WTC11 (cell line): ENCODE results near the gene CEP72. TPM values are rescaled to one million over a fixed set of nuclear protein-coding genes. Genes with fewer than 3 reads are reported as not detected.

Experiments used
- ATAC-seq: fragments of 200-7000 bp; cut with Tn5 transposase; 2 replicates; pipeline ENCODE4 v1.10.0; 2021; ENCODE audit warnings: mild to moderate bottlenecking, moderate library complexity
- CTCF ChIA-PET: fragments of 300-600 bp; sonication (Branson Sonifier 250); formaldehyde crosslinking; loops from one replicate; lab custom pipeline; 2021; ENCODE audit warnings: antibody characterized with exemption; lab: Charles Lee
- POLR2A ChIA-PET: fragments of 350-600 bp; sonication (Branson Sonifier 250); formaldehyde crosslinking; loops from one replicate; lab custom pipeline; 2021; ENCODE audit warnings: antibody characterized with exemption; lab: Charles Lee
- DNase-seq: peaks from one replicate; pipeline ENCODE4 v3.0.0; 2021; ENCODE audit warnings: low spot score
- H3K27ac Mint-ChIP-seq: 2 replicates; pipeline ENCODE4 v1.8.0; 2021; ENCODE audit warnings: mixed read lengths
- H3K27me3 Mint-ChIP-seq: 2 replicates; pipeline ENCODE4 v1.8.0; 2021; ENCODE audit warnings: low read depth, mild to moderate bottlenecking, moderate library complexity, mixed read lengths
- H3K36me3 Mint-ChIP-seq: 2 replicates; pipeline ENCODE4 v1.8.0; 2021; ENCODE audit warnings: mixed read lengths
- H3K4me1 Mint-ChIP-seq: 2 replicates; pipeline ENCODE4 v1.8.0; 2022; ENCODE audit warnings: mixed read lengths
- H3K4me3 Mint-ChIP-seq: 2 replicates; pipeline ENCODE4 v1.8.0; 2021; ENCODE audit warnings: mild to moderate bottlenecking, moderate library complexity, mixed read lengths
- H3K9me3 Mint-ChIP-seq: 2 replicates; pipeline ENCODE4 v1.8.0; 2021; ENCODE audit warnings: mixed read lengths
- E2F4 ChIP-seq: sonication (generic); formaldehyde crosslinking; IDR thresholded peaks from 2 replicates; pipeline ENCODE4 v1.8.1; 2022; ENCODE audit warnings: low read depth, mild to moderate bottlenecking, moderate library complexity, missing genetic modification reagents, borderline replicate concordance
- E2F5 ChIP-seq: sonication (generic); formaldehyde crosslinking; IDR thresholded peaks from 2 replicates; pipeline ENCODE4 v1.8.1; 2022; ENCODE audit warnings: mild to moderate bottlenecking, moderate library complexity, missing genetic modification reagents
- ELF4 ChIP-seq: sonication (generic); formaldehyde crosslinking; IDR thresholded peaks from 2 replicates; pipeline ENCODE4 v1.8.1; 2022; ENCODE audit warnings: low read depth, mild to moderate bottlenecking, moderate library complexity, missing genetic modification reagents
- GTF2I ChIP-seq: fragments of 250-450 bp; sonication (Bioruptor Pico); conservative IDR thresholded peaks from 2 replicates; pipeline ENCODE4 v1.4.0; 2021; ENCODE audit warnings: mild to moderate bottlenecking
- HMGA2 ChIP-seq: fragments of 250-450 bp; sonication (Bioruptor Pico); IDR thresholded peaks from 2 replicates; pipeline ENCODE4 v1.4.0; 2021; ENCODE audit warnings: mild to moderate bottlenecking, moderate library complexity
- MAX ChIP-seq: sonication (generic); formaldehyde crosslinking; IDR thresholded peaks from 2 replicates; pipeline ENCODE4 v1.8.0; 2022; ENCODE audit warnings: mild to moderate bottlenecking, missing genetic modification reagents
- NFYB ChIP-seq: sonication (generic); formaldehyde crosslinking; conservative IDR thresholded peaks from 2 replicates; pipeline ENCODE4 v1.8.0; 2022; ENCODE audit warnings: low read depth, missing genetic modification reagents
- NR1H2 ChIP-seq: sonication (generic); formaldehyde crosslinking; IDR thresholded peaks from 2 replicates; pipeline ENCODE4 v1.9.0; 2021; ENCODE audit warnings: mild to moderate bottlenecking, moderate library complexity, missing genetic modification reagents
- SMAD4 ChIP-seq: sonication (generic); formaldehyde crosslinking; IDR thresholded peaks from 2 replicates; pipeline ENCODE4 v1.8.0; 2022; ENCODE audit warnings: mild to moderate bottlenecking, missing genetic modification reagents
- SOX15 ChIP-seq: fragments of 250-450 bp; sonication (Bioruptor Pico); IDR thresholded peaks from 2 replicates; pipeline ENCODE4 v1.9.0; 2021; ENCODE audit warnings: mild to moderate bottlenecking
- SP1 ChIP-seq: sonication (generic); formaldehyde crosslinking; conservative IDR thresholded peaks from 2 replicates; pipeline ENCODE4 v1.8.1; 2022; ENCODE audit warnings: missing genetic modification reagents
- TEAD4 ChIP-seq: sonication (generic); formaldehyde crosslinking; IDR thresholded peaks from 2 replicates; pipeline ENCODE4 v1.8.0; 2022; ENCODE audit warnings: mild to moderate bottlenecking, missing genetic modification reagents
- ZNF671 ChIP-seq: fragments of 250-450 bp; sonication (Bioruptor Pico); IDR thresholded peaks from 2 replicates; pipeline ENCODE4 v1.8.0; 2021; ENCODE audit warnings: mild to moderate bottlenecking
- ZSCAN18 ChIP-seq: fragments of 250-450 bp; sonication (Bioruptor Pico); IDR thresholded peaks from 2 replicates; pipeline ENCODE4 v2.1.2; 2022; ENCODE audit warnings: mild to moderate bottlenecking, moderate library complexity
- total RNA-seq: library from RNA; stranded (reverse); gene quantifications from 3 replicates; pipeline ENCODE4 v1.2.3, GENCODE V29; 2021
- TF ChIP-seq, protein P1 (sequence below): sonication (generic); formaldehyde crosslinking; IDR thresholded peaks from 2 replicates; pipeline ENCODE4 v1.8.1; 2023; ENCODE audit warnings: mild to moderate bottlenecking, moderate library complexity, missing genetic modification reagents
- TF ChIP-seq, protein P2 (sequence below): sonication (generic); formaldehyde crosslinking; IDR thresholded peaks from 2 replicates; pipeline ENCODE4 v1.8.1; 2023; ENCODE audit warnings: mild to moderate bottlenecking, missing genetic modification reagents, moderate library complexity
- TF ChIP-seq, protein P3 (sequence below): sonication (generic); formaldehyde crosslinking; IDR thresholded peaks from 2 replicates; pipeline ENCODE4 v1.8.0; 2022; ENCODE audit warnings: missing genetic modification reagents
- TF ChIP-seq, protein P4 (sequence below): sonication (generic); formaldehyde crosslinking; IDR thresholded peaks from 2 replicates; pipeline ENCODE4 v1.8.0; 2023; ENCODE audit warnings: missing genetic modification reagents
- TF ChIP-seq, protein P5 (sequence below): sonication (generic); formaldehyde crosslinking; IDR thresholded peaks from 2 replicates; pipeline ENCODE4 v1.8.1; 2022; ENCODE audit warnings: mild to moderate bottlenecking, missing genetic modification reagents, moderate library complexity, borderline replicate concordance
- TF ChIP-seq, protein P6 (sequence below): fragments of 250-450 bp; sonication (Bioruptor Pico); IDR thresholded peaks from 2 replicates; pipeline ENCODE4 v1.9.0; 2021; ENCODE audit warnings: moderate library complexity, mild to moderate bottlenecking, inconsistent platforms, borderline replicate concordance

The CEP72 gene
- total RNA-seq, 1 experiment from 2014 or later, result 26.6 TPM

DNA sequence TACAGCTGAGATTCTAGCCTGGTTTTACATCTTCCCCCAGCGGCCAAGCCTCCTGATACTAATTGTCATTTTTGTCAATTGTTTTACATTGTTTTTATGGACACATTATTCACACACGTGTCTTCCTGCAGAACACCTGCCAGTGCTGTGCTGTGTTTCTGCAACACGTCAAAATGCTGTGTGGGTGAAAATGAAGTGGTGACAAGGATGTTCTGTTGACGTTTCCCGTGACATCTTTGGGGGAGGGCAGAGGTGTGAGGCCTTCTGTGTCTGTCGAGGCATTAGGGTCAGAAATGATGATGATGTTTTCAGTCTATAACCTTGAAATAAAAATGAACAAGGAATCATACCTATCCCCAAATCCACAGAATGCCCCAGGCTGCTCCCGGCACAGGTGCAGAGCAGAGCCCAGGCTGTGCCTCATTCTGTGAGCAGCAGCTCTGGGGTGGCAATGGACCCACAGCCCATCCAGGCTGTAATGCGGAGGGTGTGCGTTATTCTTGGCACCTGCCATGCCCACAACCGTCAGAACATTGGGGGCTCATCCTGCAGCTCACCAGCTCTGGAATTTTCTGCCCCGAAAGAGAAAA is 23.6 kb upstream of the CEP72 start:
- Mint-ChIP-seq H3K9me3 (peaks cover 5% of the 10 kb centered on the region; the same call in 1 of the 2 replicates), H3K27me3 (peaks cover 29% of the 10 kb centered on the region), H3K4me1 (peaks cover 13% of the 10 kb centered on the region)
- no peak for DNase-seq
- POLR2A ChIA-PET, result no interaction called here
- TF ChIP-seq, protein P1, sequence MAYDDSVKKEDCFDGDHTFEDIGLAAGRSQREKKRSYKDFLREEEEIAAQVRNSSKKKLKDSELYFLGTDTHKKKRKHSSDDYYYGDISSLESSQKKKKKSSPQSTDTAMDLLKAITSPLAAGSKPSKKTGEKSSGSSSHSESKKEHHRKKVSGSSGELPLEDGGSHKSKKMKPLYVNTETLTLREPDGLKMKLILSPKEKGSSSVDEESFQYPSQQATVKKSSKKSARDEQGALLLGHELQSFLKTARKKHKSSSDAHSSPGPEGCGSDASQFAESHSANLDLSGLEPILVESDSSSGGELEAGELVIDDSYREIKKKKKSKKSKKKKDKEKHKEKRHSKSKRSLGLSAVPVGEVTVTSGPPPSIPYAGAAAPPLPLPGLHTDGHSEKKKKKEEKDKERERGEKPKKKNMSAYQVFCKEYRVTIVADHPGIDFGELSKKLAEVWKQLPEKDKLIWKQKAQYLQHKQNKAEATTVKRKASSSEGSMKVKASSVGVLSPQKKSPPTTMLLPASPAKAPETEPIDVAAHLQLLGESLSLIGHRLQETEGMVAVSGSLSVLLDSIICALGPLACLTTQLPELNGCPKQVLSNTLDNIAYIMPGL (CRISPR knock-in tag), result no peak
- TF ChIP-seq SOX15 (CRISPR knock-in tag) (no peak), ELF4 (CRISPR knock-in tag) (no peak), E2F5 (CRISPR knock-in tag) (no peak), NR1H2 (CRISPR knock-in tag) (no peak), NFYB (CRISPR knock-in tag) (no peak), ZSCAN18 (CRISPR knock-in tag) (no peak), SMAD4 (CRISPR knock-in tag) (no peak), GTF2I (CRISPR knock-in tag) (no peak), E2F4 (CRISPR knock-in tag) (no peak), TEAD4 (CRISPR knock-in tag) (no peak)
- TF ChIP-seq, protein P2, sequence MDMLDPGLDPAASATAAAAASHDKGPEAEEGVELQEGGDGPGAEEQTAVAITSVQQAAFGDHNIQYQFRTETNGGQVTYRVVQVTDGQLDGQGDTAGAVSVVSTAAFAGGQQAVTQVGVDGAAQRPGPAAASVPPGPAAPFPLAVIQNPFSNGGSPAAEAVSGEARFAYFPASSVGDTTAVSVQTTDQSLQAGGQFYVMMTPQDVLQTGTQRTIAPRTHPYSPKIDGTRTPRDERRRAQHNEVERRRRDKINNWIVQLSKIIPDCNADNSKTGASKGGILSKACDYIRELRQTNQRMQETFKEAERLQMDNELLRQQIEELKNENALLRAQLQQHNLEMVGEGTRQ (CRISPR knock-in tag), result no peak
- TF ChIP-seq, protein P3, sequence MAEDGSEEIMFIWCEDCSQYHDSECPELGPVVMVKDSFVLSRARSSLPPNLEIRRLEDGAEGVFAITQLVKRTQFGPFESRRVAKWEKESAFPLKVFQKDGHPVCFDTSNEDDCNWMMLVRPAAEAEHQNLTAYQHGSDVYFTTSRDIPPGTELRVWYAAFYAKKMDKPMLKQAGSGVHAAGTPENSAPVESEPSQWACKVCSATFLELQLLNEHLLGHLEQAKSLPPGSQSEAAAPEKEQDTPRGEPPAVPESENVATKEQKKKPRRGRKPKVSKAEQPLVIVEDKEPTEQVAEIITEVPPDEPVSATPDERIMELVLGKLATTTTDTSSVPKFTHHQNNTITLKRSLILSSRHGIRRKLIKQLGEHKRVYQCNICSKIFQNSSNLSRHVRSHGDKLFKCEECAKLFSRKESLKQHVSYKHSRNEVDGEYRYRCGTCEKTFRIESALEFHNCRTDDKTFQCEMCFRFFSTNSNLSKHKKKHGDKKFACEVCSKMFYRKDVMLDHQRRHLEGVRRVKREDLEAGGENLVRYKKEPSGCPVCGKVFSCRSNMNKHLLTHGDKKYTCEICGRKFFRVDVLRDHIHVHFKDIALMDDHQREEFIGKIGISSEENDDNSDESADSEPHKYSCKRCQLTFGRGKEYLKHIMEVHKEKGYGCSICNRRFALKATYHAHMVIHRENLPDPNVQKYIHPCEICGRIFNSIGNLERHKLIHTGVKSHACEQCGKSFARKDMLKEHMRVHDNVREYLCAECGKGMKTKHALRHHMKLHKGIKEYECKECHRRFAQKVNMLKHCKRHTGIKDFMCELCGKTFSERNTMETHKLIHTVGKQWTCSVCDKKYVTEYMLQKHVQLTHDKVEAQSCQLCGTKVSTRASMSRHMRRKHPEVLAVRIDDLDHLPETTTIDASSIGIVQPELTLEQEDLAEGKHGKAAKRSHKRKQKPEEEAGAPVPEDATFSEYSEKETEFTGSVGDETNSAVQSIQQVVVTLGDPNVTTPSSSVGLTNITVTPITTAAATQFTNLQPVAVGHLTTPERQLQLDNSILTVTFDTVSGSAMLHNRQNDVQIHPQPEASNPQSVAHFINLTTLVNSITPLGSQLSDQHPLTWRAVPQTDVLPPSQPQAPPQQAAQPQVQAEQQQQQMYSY, result no peak
- TF ChIP-seq, all 79 proteins: peak for 0
- CTCF ChIA-PET, result no interaction called here
- ATAC-seq, result no peak
- no peaks in the 10 kb centered on the region for H3K36me3 Mint-ChIP-seq
- no peak overlapping the region for H3K27ac Mint-ChIP-seq
- H3K4me3 Mint-ChIP-seq, result no peak overlapping the region

DNA sequence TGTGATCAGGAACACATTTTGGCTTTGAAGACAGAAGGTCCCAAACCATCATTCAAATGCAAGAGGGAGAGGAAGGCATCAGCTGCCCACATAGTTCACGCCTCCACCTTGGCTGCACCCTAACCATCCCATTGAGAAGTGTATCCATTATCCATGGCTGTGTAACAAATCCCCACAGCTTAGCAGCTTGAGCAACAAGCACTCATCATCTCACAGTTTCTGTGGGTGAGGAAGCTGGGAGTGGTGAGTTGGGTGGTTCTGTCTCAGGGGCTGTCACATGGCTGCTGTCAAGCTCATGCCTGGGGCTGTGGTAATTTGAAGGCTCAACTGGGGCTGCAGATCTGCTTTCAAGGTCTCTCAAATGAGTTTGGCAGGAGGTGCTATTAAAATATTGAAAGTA is 23.0 kb upstream of the CEP72 start:
- H3K27me3 Mint-ChIP-seq, result peaks cover 30% of the 10 kb centered on the region
- no peak for ATAC-seq
- CTCF ChIA-PET, result no interaction called here
- TF ChIP-seq, protein P4, sequence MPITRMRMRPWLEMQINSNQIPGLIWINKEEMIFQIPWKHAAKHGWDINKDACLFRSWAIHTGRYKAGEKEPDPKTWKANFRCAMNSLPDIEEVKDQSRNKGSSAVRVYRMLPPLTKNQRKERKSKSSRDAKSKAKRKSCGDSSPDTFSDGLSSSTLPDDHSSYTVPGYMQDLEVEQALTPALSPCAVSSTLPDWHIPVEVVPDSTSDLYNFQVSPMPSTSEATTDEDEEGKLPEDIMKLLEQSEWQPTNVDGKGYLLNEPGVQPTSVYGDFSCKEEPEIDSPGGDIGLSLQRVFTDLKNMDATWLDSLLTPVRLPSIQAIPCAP (CRISPR knock-in tag), result no peak
- TF ChIP-seq, protein P5, sequence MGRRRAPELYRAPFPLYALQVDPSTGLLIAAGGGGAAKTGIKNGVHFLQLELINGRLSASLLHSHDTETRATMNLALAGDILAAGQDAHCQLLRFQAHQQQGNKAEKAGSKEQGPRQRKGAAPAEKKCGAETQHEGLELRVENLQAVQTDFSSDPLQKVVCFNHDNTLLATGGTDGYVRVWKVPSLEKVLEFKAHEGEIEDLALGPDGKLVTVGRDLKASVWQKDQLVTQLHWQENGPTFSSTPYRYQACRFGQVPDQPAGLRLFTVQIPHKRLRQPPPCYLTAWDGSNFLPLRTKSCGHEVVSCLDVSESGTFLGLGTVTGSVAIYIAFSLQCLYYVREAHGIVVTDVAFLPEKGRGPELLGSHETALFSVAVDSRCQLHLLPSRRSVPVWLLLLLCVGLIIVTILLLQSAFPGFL, result no peak
- no peak for TF ChIP-seq SP1 (CRISPR knock-in tag)
- no peak for TF ChIP-seq MAX (CRISPR knock-in tag)
- TF ChIP-seq, protein P2 (CRISPR knock-in tag), result no peak
- TF ChIP-seq, protein P6, sequence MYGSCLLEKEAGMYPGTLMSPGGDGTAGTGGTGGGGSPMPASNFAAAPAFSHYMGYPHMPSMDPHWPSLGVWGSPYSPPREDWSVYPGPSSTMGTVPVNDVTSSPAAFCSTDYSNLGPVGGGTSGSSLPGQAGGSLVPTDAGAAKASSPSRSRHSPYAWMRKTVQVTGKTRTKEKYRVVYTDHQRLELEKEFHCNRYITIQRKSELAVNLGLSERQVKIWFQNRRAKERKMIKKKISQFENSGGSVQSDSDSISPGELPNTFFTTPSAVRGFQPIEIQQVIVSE (CRISPR knock-in tag), result no peak
- TF ChIP-seq ZNF671, result no peak
- no peak for TF ChIP-seq HMGA2 (CRISPR knock-in tag)

More for the DNA sequence above, 23.0 kb upstream of the CEP72 start:
- no peak overlapping the region for H3K4me3 Mint-ChIP-seq
- POLR2A ChIA-PET, result no interaction called here
- H3K27ac Mint-ChIP-seq, result no peak overlapping the region
- no peaks in the 10 kb centered on the region for H3K36me3 Mint-ChIP-seq
- H3K9me3 Mint-ChIP-seq, result peaks cover 3% of the 10 kb centered on the region; the same call in 1 of the 2 replicates
- H3K4me1 Mint-ChIP-seq, result peaks cover 13% of the 10 kb centered on the region
- no peak for DNase-seq
